Measurements from ENCODE around the gene SSC5D. TPM values are rescaled to one million over a fixed set of nuclear protein-coding genes. Genes with fewer than 3 reads are reported as not detected.

Gene SSC5D
- total and polyA plus RNA-seq, 2 experiments from 2014 or later = 0.23 to 0.69 TPM

- no peak overlapping the region for H3K4me3 Mint-ChIP-seq
- H3K9me2 ChIP-seq (ENCODE audit: insufficient read depth) = no peaks in the 10 kb centered on the region
- H3K4me1 ChIP-seq (ENCODE audit: insufficient read depth) = peaks cover 22% of the 10 kb centered on the region
- ATAC-seq (no peak), DNase-seq (ENCODE audit: low spot score) (no peak)
- H2AFZ ChIP-seq = peak overlapping the region; percentile 76; the same call in 1 of the 2 replicates
- H4K20me1 ChIP-seq (replicated peaks; ENCODE audit: insufficient read depth) = no peaks in the 10 kb centered on the region; the same call in 1 of the 2 replicates
- 0 out of 2 replicates have a peak overlapping the region, but pooled peaks have one; percentile 32 for H3K4me3 ChIP-seq
- H3K36me3 ChIP-seq (ENCODE audit: insufficient read depth) = no peaks in the 10 kb centered on the region
- H3K4me2 ChIP-seq = peak overlapping the region; percentile 71
- peaks cover 3% of the 10 kb centered on the region; the same call in 1 of the 3 replicates for H3K9me3 Mint-ChIP-seq
- H3K27me3 Mint-ChIP-seq (ENCODE audit: insufficient read depth, low read depth, poor library complexity) = peaks cover 21% of the 10 kb centered on the region
- TF ChIP-seq ETS1 (IDR thresholded peaks at IDR 0.05) (no peak), REST (IDR thresholded peaks at IDR 0.05; ENCODE audit: unreplicated experiment) (no peak), STAT1 (IDR thresholded peaks at IDR 0.05; ENCODE audit: unreplicated experiment) (no peak), POLR2AphosphoS5 (IDR thresholded peaks at IDR 0.05; ENCODE audit: low read depth) (no peak), ZNF331 (CRISPR knock-in tag; IDR thresholded peaks at IDR 0.05; ENCODE audit: low read depth) (no peak), CREB1 (CRISPR knock-in tag; IDR thresholded peaks at IDR 0.05; ENCODE audit: low read depth) (no peak), ZNF462 (CRISPR knock-in tag; IDR thresholded peaks at IDR 0.05) (no peak), ZNF114 (CRISPR knock-in tag; IDR thresholded peaks at IDR 0.05) (no peak), EZH2phosphoT487 (IDR thresholded peaks at IDR 0.05; ENCODE audit: unreplicated experiment) (no peak), JUNB (IDR thresholded peaks at IDR 0.05; ENCODE audit: unreplicated experiment) (no peak), EZH2 (IDR thresholded peaks at IDR 0.05; ENCODE audit: low read depth, unreplicated experiment) (no peak), NANOG (IDR thresholded peaks at IDR 0.05; ENCODE audit: borderline replicate concordance) (no peak), CTCF (conservative IDR thresholded peaks at IDR 0.05; ENCODE audit: low read depth in 2 of 2) (no peak)
- no peak overlapping the region for H3K27ac ChIP-seq (ENCODE audit: low read depth)
- H3K27me3 ChIP-seq (ENCODE audit: insufficient read depth) = no peaks in the 10 kb centered on the region
- peaks cover 2% of the 10 kb centered on the region; the same call in 1 of the 3 replicates for H3K36me3 Mint-ChIP-seq (ENCODE audit: low read depth)
- H3K27ac Mint-ChIP-seq = 0 out of 2 replicates have a peak overlapping the region, but pooled peaks have one; percentile 14
- H3K4me1 Mint-ChIP-seq = peaks cover 29% of the 10 kb centered on the region
- peaks cover 24% of the 10 kb centered on the region; the same call in 1 of the 2 replicates for H3F3A ChIP-seq (replicated peaks; ENCODE audit: low read depth)
- peaks cover 14% of the 10 kb centered on the region for H3K79me2 ChIP-seq (replicated peaks; ENCODE audit: insufficient read depth)
Measured at GRCh38 chr19:55464039-55464661, 24.1 kb upstream of the SSC5D start.
